Liver (tissue), 3 donors: ENCODE results near the gene ABTB2.

Source experiments
- ATF3 ChIP-seq: IDR thresholded peaks from 2 replicates; pipeline ENCODE4 v1.6.1; 2016; ENCODE audit warnings: antibody characterized with exemption
- CTCF ChIP-seq: fragments of 150-350 bp; IDR thresholded peaks from 2 replicates; pipeline ENCODE4 v1.5.1; 2017; ENCODE audit warnings: improper control_type of control experiment, low read depth, low read length; ENCODE audit not compliant: missing input control
- FOXA2 ChIP-seq: IDR thresholded peaks from 2 replicates; pipeline ENCODE4 v1.6.1; 2016; ENCODE audit warnings: antibody characterized with exemption
- MAX ChIP-seq: IDR thresholded peaks from 2 replicates; pipeline ENCODE4 v1.6.1; 2016; ENCODE audit warnings: antibody characterized with exemption
- RAD21 ChIP-seq, 2 donors: IDR thresholded peaks; 2 replicates each; pipeline ENCODE4 v1.6.1; 2016; ENCODE audit warnings: antibody characterized with exemption in 2 of 2, mild to moderate bottlenecking in 2 of 2
- REST ChIP-seq: IDR thresholded peaks from 2 replicates; pipeline ENCODE4 v1.6.1; 2016; ENCODE audit warnings: antibody characterized with exemption, mild to moderate bottlenecking
- YY1 ChIP-seq: IDR thresholded peaks from 2 replicates; pipeline ENCODE4 v1.6.1; 2016; ENCODE audit warnings: antibody characterized with exemption, mild to moderate bottlenecking
- ZBTB33 ChIP-seq: IDR thresholded peaks from 2 replicates; pipeline ENCODE4 v1.6.1; 2016; ENCODE audit warnings: antibody characterized with exemption
- donor health status: healthy.
- donor health status: healthy.

- TF ChIP-seq CTCF: no peak
- TF ChIP-seq ZBTB33: no peak
- no peak for TF ChIP-seq YY1
- TF ChIP-seq ATF3: no peak
- no peak for TF ChIP-seq RAD21 (IDR thresholded peaks at IDR 0.05)
- no peak for TF ChIP-seq MAX
- no peak for TF ChIP-seq REST
- no peak for TF ChIP-seq FOXA2
Measured at GRCh38 chr11:34250732-34251588, 106.8 kb downstream of the ABTB2 start.
